Activated CD4-positive, alpha-beta T cell treated with anti-CD3 and anti-CD28 coated beads for 36 hours (primary cell): ENCODE results near the gene ECD. TPM values are rescaled to one million over a fixed set of nuclear protein-coding genes. Genes with fewer than 3 reads are reported as not detected.

ENCODE experiments used
- ATAC-seq: fragments of 200-7000 bp; cut with Tn5 transposase; one replicate; pipeline ENCODE4 v1.10.0; 2021; ENCODE audit warnings: mild to moderate bottlenecking, moderate library complexity
- CTCF ChIA-PET: fragments of 350-600 bp; sonication (Branson Sonifier 250); formaldehyde crosslinking; loops from one replicate; lab custom pipeline; 2021; ENCODE audit warnings: antibody characterized with exemption; lab: Charles Lee
- POLR2A ChIA-PET: fragments of 350-600 bp; sonication (Branson Sonifier 250); formaldehyde crosslinking; loops from one replicate; lab custom pipeline; 2021; ENCODE audit warnings: antibody characterized with exemption, inconsistent platforms; lab: Charles Lee
- DNase-seq: peaks from one replicate; pipeline ENCODE4 v3.0.0-alpha.2; 2020
- H3K27ac Mint-ChIP-seq: one replicate; pipeline ENCODE4 v1.8.0; 2021; ENCODE audit warnings: mixed read lengths
- H3K27me3 Mint-ChIP-seq: one replicate; pipeline ENCODE4 v1.8.0; 2021; ENCODE audit warnings: mixed read lengths
- H3K36me3 Mint-ChIP-seq: one replicate; pipeline ENCODE4 v1.8.0; 2021; ENCODE audit warnings: low read depth, mixed read lengths
- H3K4me1 Mint-ChIP-seq: one replicate; pipeline ENCODE4 v1.8.0; 2021; ENCODE audit warnings: mixed read lengths
- H3K4me3 Mint-ChIP-seq: one replicate; pipeline ENCODE4 v1.8.0; 2021; ENCODE audit warnings: mild to moderate bottlenecking, moderate library complexity, mixed read lengths
- H3K9me3 Mint-ChIP-seq: one replicate; pipeline ENCODE4 v1.8.0; 2021; ENCODE audit warnings: low read depth, mixed read lengths
- intact Hi-C, 2 experiments: fragments of 100-400 bp; cut with DNase I in 1 of 2; cut with micrococcal nuclease in 1 of 2; formaldehyde crosslinking; loops; one replicate each; pipeline versions ENCODE4 v1.14.2 to v1.15.1; 2022 to 2024; cut with DNase I, micrococcal nuclease
- total RNA-seq, 2 experiments: library from RNA; stranded (reverse); gene quantifications; one replicate each; pipeline ENCODE4 v1.2.3, GENCODE V29; 2021

The ECD gene
- total RNA-seq, 2 experiments from 2014 or later, result 41.0 to 50.7 TPM

GRCh38 chr10:73084209-73084608 is 83.6 kb downstream of the ECD start:
- ChIA-PET CTCF (interaction anchor here (0.6 to 1.4 kb wide), 4 partner anchors 10 to 74 kb away, joined by 3 to 4 read pairs (median 4); no protein-coding TSS in a partner anchor), POLR2A (no interaction called here)
- Mint-ChIP-seq H3K27ac (no peak overlapping the region), H3K27me3 (no peaks in the 10 kb centered on the region), H3K4me3 (no peak overlapping the region), H3K9me3 (no peaks in the 10 kb centered on the region), H3K4me1 (peaks cover 19% of the 10 kb centered on the region), H3K36me3 (peaks cover 6% of the 10 kb centered on the region)
- intact Hi-C loops, result no loop called here
- DNase-seq (no peak), ATAC-seq (no peak)

Other genes with a start within 250 kb of the ECD start
- gene PLA2G12B, start 213.2 kb downstream of the ECD start, total RNA-seq, result not detected
- 10 to 100 TPM; 51.8 to 58.5 TPM for gene P4HA1, start 71.1 kb downstream of the ECD start, total RNA-seq
- gene NUDT13, start 57.6 kb downstream of the ECD start, total RNA-seq, result 1 to 10 TPM; 1.6 to 2.2 TPM
- 10 to 100 TPM; 16.0 to 18.6 TPM for gene FAM149B1, start 111 bp upstream of the ECD start, total RNA-seq
- gene DNAJC9, start 79.2 kb upstream of the ECD start, total RNA-seq, result 10 to 100 TPM; 36.9 to 45.4 TPM
- 100 to 1,000 TPM; 123 to 138 TPM for gene MRPS16, start 84.6 kb upstream of the ECD start, total RNA-seq
- gene CFAP70, start 190.9 kb upstream of the ECD start, total RNA-seq, result under 1 TPM; 0.58 to 0.71 TPM
- 100 to 1,000 TPM in 1 of 2 experiments, 10 to 100 TPM in 1; 94.6 to 118 TPM for gene ANXA7, start 246.1 kb upstream of the ECD start, total RNA-seq